Ureter (tissue), 1 donor: ENCODE results near the gene UBE2H. TPM values are rescaled to one million over a fixed set of nuclear protein-coding genes. Genes with fewer than 3 reads are reported as not detected.
"Not testable (repeated sequence)": the region's sequence is repeated elsewhere in the genome, so short reads cannot be mapped to it uniquely, and the experiment has no call there.

Experiments
- DNase-seq: peaks from one replicate; pipeline ENCODE4 v3.0.0-alpha.2; 2020; ENCODE audit warnings: low spot score
- total RNA-seq: library from RNA; stranded (reverse); gene quantifications from one replicate; pipeline ENCODE4 v1.2.4, GENCODE V29; 2023
- donor health status: DM: yes; HTN: yes; CAD: no.

The UBE2H gene
- total RNA-seq, 1 donor from 2014 or later: 69.7 TPM

DNA sequence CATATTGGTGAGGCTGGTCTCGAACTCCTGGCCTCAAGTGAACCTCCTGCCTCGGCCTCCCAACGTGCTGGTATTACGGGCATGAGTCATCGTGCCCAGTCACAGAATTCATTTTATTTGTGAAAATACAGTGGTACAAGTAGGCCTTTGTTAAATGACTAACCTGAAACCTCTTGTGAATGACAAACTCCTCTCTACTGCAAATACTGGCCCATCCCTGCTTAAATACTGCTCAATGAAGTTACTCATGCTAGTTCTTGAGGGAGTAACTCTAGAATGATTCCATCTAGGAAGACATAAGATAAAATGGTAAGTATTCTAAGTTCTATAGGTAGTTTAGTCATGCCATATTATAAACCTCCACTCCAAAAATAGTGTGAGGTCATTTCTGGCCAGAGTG is 80.7 kb downstream of the UBE2H start:
- no peak for DNase-seq

- DNase-seq: no peak
These were observed 82.1 kb downstream of the UBE2H start for GRCh38 chr7:129870668-129871067.

- no peak for DNase-seq
These were observed 86.5 kb downstream of the UBE2H start for GRCh38 chr7:129866251-129866650.

GRCh38 chr7:129865925-129866201 is 86.9 kb downstream of the UBE2H start:
- DNase-seq: no peak

DNA sequence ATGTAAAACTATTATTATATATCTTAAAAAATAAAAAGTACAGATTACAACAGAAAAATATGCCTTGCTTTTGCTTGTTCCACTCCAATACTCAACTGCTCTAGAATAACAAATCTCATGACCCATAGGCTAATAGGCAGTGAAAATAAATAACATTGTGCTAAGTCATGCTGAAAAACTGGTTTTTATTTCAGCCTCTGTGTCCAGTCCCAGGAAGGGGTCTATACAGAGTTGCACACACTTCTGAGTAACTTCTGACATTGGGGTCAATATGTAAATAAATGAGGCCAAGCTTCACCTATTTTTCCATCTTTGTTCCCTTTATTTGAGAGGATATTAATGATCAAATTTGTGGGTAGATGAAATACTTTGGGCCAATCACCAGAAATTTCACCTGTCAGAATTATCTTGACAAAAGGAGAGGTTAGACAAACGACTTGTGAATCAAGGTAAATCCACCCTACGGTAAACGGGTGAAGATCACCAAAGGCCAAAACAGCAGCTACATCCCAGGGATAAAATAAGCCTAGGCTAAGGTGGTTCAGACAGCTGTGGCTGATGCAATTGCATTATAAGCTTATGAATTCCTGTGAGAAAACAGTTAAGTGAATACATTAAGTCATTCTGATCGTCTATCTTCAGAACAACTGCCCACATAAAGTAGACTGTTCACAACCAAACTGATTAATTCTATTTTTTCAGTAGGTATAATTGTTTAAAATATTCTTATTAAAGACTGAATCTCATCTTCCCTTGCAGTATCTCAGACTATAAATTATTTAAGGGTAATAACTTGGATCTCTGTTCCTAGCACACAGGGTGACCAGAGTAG is 87.5 kb downstream of the UBE2H start:
- no peak for DNase-seq

GRCh38 chr7:129864676-129865075 is 88.1 kb downstream of the UBE2H start:
- DNase-seq: not testable (repeated sequence)

GRCh38 chr7:129864042-129864441 is 88.7 kb downstream of the UBE2H start:
- DNase-seq: no peak

DNA sequence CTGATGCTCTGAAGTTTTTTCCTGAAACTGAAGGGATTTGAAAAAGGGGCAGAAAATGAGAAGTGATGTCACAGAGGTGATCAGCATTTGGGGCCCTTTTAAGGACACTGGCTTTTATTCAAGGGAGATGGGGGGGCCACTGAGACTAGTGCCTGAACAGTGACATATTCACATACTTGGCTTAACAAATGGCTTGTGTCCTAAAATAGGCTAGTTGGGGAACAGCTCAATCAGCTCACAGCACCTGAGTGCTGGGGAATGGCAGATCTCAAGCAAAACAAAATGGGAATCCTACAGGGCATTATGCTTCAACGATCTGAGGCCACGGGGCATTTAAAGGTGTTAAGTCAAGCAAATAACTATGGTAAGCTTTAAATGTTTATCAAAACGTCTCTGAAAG is 90.1 kb downstream of the UBE2H start:
- DNase-seq: no peak

DNA sequence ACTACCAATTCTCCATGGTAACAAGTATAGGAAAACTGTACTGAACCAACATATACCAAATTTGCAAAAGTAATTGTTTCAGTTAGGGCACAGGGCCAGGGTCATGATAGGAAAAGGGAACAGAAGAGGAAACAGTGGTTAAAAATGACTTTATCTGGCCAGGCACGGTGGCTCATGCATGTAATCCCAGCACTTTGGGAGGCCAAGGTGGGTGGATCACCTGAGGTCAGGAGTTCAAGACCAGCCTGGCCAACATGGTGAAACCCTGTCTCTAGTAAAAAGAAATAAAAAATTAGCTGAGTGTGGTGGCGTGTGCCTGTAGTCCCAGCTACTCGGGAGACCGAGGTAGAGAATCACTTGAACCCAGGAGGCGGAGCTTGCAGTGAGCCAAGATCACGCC is 92.0 kb downstream of the UBE2H start:
- not testable (repeated sequence) for DNase-seq

- no peak for DNase-seq
These were observed 93.6 kb downstream of the UBE2H start for GRCh38 chr7:129859183-129859582.

GRCh38 chr7:129858490-129858889 is 94.3 kb downstream of the UBE2H start:
- DNase-seq: no peak

GRCh38 chr7:129857313-129857712 is 95.4 kb downstream of the UBE2H start:
- DNase-seq: no peak

GRCh38 chr7:129855935-129856717 is 96.6 kb downstream of the UBE2H start:
- no peak for DNase-seq

DNA sequence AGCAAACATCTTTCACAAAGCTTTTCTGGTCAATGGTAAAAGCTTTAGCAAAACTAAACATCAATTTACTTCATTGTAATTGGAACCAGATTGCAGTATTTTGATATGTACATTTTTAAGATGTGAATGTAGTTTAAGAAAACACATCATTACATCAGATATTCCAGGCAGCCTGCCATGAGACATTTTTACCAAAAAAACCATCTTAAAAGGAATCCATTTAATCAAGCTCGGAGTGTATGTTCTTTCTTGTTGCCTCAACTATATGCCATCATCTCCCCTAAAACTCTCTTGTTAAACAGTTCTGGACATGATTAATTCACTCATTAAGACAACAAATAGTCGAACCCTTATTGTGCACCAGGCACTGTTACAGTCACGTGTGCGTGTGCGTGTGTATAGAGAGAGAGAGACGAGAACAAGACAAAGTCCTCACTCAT is 97.5 kb downstream of the UBE2H start:
- DNase-seq: no peak

- no peak for DNase-seq
These were observed 98.4 kb downstream of the UBE2H start for GRCh38 chr7:129854401-129854800.

- DNase-seq: no peak
These were observed 99.0 kb downstream of the UBE2H start for GRCh38 chr7:129853661-129854268.

- no peak for DNase-seq
These were observed 101.0 kb downstream of the UBE2H start for GRCh38 chr7:129851809-129852208.

GRCh38 chr7:129851174-129851573 is 101.6 kb downstream of the UBE2H start:
- DNase-seq: no peak

DNA sequence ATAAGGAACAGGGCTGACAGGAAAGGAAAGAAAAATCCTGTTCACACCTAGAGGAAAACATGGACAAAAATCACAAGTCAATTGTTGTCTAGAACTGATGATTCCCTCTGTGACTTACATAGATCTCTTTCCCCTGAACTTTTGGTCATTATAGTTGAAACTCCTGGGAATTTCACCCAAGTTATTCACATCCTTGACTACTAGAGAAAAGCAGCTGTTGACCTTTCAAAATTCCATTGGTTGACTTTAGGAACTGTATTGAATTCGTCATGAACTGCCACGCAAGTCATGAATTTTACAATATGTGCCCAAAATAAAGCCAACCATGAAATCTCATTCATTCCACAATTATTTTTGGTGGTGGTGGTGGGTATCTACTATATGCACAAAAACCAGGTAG is 104.3 kb downstream of the UBE2H start:
- DNase-seq: no peak

DNA sequence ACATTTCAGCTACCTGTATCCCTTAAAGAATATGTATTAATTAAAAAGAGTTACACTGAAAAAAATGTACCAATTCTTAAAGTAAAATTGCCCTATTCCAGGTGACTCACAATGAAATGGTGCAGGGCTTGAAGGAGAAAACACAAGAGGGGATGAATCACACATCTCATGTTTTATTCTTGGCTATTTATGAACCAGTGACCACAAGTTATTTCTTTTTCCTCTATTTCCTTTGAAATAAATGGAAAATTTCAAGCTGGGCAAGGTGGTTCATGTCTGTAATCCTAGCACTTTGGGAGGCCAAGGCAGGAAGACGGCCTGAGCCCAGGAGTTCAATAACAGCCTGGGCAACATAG is 106.8 kb downstream of the UBE2H start:
- DNase-seq: no peak

DNA sequence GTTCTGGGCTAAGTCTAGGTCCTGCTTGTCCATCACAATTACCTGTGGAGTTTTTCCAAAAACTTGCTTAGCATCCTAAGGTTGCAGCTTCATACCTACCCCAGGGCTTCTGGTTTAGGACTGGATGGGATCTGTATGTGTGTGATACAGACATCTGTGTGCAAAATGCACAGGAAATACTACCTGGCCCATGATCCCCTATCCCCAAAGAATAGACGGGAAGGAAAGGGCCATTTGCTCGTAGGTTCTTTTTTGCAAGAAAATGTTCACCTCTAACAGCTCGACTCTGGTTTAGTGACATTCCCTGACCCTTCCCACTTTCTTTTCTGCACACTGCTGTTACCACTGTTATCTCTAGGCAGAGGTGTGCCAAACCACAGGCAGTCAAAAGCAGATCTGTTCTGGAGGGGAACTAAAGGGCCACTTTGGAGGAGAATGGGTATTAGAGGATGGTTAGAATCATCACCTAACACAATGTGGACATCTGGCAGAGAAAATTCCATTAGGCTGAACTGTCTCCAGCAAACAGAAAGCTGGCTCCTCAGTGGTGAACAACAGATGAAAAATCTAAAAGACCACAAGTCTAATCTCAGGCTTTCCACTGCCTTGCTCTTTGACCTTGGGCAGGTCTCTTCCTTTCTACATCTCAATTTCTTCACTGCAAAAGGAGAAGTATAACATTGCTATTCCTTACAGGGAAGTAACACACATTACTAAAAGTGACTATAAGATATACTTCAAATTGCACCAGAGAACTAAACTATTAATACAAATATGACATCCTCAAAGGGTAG is 107.4 kb downstream of the UBE2H start:
- DNase-seq: no peak
